IMR-90 (cell line): Measurements from ENCODE around the gene LPO.

Source experiments
- BHLHE40 ChIP-seq: fragments of 150-350 bp; IDR thresholded peaks from 2 replicates; pipeline ENCODE4 v1.6.1; 2016; ENCODE audit warnings: mild to moderate bottlenecking, low read depth, low read length
- CEBPB ChIP-seq: IDR thresholded peaks from 2 replicates; pipeline ENCODE4 v1.6.1; 2012; ENCODE audit warnings: low read depth, low read length, improper control_type of control experiment
- CTCF ChIP-seq: conservative IDR thresholded peaks from 2 replicates; pipeline ENCODE4 v1.5.1; 2012; ENCODE audit warnings: mild to moderate bottlenecking, low read depth, low read length, improper control_type of control experiment
- FOS ChIP-seq: fragments of 150-350 bp; IDR thresholded peaks from 2 replicates; pipeline ENCODE4 v1.6.1; 2016; ENCODE audit warnings: low read depth, low read length
- MAFK ChIP-seq: IDR thresholded peaks from 2 replicates; pipeline ENCODE4 v1.6.1; 2012; ENCODE audit warnings: low read depth, low read length, improper control_type of control experiment
- MAZ ChIP-seq: IDR thresholded peaks from 2 replicates; pipeline ENCODE4 v1.6.1; 2012; ENCODE audit warnings: low read depth, mild to moderate bottlenecking, low read length, improper control_type of control experiment, moderate library complexity, borderline replicate concordance
- NFE2L2 ChIP-seq: fragments of 150-350 bp; IDR thresholded peaks from 2 replicates; pipeline ENCODE4 v1.6.1; 2016; ENCODE audit warnings: low read depth, mild to moderate bottlenecking, low read length
- POLR2A ChIP-seq: IDR thresholded peaks from 2 replicates; pipeline ENCODE4 v1.6.1; 2012; ENCODE audit warnings: mild to moderate bottlenecking, low read depth, low read length
- RAD21 ChIP-seq: IDR thresholded peaks from 2 replicates; pipeline ENCODE4 v1.6.1; 2012; ENCODE audit warnings: low read length, improper control_type of control experiment
- RCOR1 ChIP-seq: IDR thresholded peaks from 2 replicates; pipeline ENCODE4 v1.6.1; 2012; ENCODE audit warnings: mild to moderate bottlenecking, low read length, improper control_type of control experiment; ENCODE audit not compliant: insufficient replicate concordance
- SMC3 ChIP-seq: fragments of 150-350 bp; IDR thresholded peaks from 2 replicates; pipeline ENCODE4 v1.6.1; 2016; ENCODE audit warnings: low read depth, mild to moderate bottlenecking, antibody characterized with exemption, low read length, moderate library complexity
- USF2 ChIP-seq: fragments of 150-350 bp; IDR thresholded peaks from 2 replicates; pipeline ENCODE4 v1.6.1; 2017; ENCODE audit warnings: mild to moderate bottlenecking, antibody characterized with exemption, low read length, low read depth

GRCh38 chr17:58263773-58264172, 25.4 kb downstream of the LPO start:
- TF ChIP-seq POLR2A (no peak), SMC3 (no peak), CTCF (no peak), MAZ (no peak), USF2 (no peak), BHLHE40 (no peak), NFE2L2 (no peak), CEBPB (no peak), RCOR1 (no peak), FOS (no peak), RAD21 (no peak), MAFK (no peak)
